ENCODE measurements around the gene CRYL1. TPM values are rescaled to one million over a fixed set of nuclear protein-coding genes. Genes with fewer than 3 reads are reported as not detected.

The CRYL1 gene
- polyA plus RNA-seq, 3 donors: 35.0 to 70.2 (median 51.4) TPM

GRCh38 chr13:20462533-20462915, 63.1 kb downstream of the CRYL1 start:
- Histone ChIP-seq H4K20me1 (ENCODE audit: insufficient read depth, low read length) (no peaks in the 10 kb centered on the region), H3K27me3 (ENCODE audit: control insufficient read depth in 2 of 2, insufficient read depth in 2 of 2, low read length in 2 of 2) (no peaks in the 10 kb centered on the region), H2AFZ (ENCODE audit: insufficient read depth, low read depth, low read length, poor library complexity, severe bottlenecking) (no peak overlapping the region), H3K4me2 (replicated peaks; ENCODE audit: extremely low read depth, low read length, poor library complexity, severe bottlenecking) (no peak overlapping the region), H3K9me3 (replicated peaks in 1 of 2; ENCODE audit: control insufficient read depth in 1 of 2, insufficient read depth in 1 of 2, low read length in 2 of 2) (no peaks in the 10 kb centered on the region), H3K4me1 (ENCODE audit: control insufficient read depth in 1 of 2, insufficient read depth in 2 of 2, low read length in 2 of 2) (no peaks in the 10 kb centered on the region), H3K79me2 (ENCODE audit: insufficient read depth, low read length) (no peaks in the 10 kb centered on the region), H3K27ac (ENCODE audit: low read depth in 1 of 2, low read length in 2 of 2) (no peak overlapping the region), H3K36me3 (replicated peaks in 1 of 2; ENCODE audit: control insufficient read depth in 1 of 2, insufficient read depth in 2 of 2, low read length in 2 of 2) (no peaks in the 10 kb centered on the region), H3K4me3 (replicated peaks in 1 of 3; ENCODE audit: low read depth in 2 of 3, low read length in 3 of 3) (no peak overlapping the region), H3K9ac (ENCODE audit: insufficient read depth, low read length, poor library complexity, severe bottlenecking) (no peak overlapping the region)
- H3K9me3 Mint-ChIP-seq: peaks cover 0 to 2% (median 0%) of the 10 kb centered on the region in 7 donors
- no peak overlapping the region for H3K4me3 Mint-ChIP-seq
- H3K36me3 Mint-ChIP-seq: peaks cover 2 to 3% of the 10 kb centered on the region in 2 donors
- no peak for TF ChIP-seq CTCF (IDR thresholded peaks at IDR 0.05)
- no peak overlapping the region for H3K27ac Mint-ChIP-seq
- DNase-seq: no peak
- peaks cover 3% of the 10 kb centered on the region for H3K4me1 Mint-ChIP-seq
- 100% methylated on average over 4 of the region's 6 CpGs for WGBS (ENCODE audit: insufficient coverage)
- intact Hi-C loops (cut with micrococcal nuclease): no loop called here
- peaks cover 0 to 2% (median 1%) of the 10 kb centered on the region in 3 donors for H3K27me3 Mint-ChIP-seq (ENCODE audit: low read depth in 3 of 3)

DNA sequence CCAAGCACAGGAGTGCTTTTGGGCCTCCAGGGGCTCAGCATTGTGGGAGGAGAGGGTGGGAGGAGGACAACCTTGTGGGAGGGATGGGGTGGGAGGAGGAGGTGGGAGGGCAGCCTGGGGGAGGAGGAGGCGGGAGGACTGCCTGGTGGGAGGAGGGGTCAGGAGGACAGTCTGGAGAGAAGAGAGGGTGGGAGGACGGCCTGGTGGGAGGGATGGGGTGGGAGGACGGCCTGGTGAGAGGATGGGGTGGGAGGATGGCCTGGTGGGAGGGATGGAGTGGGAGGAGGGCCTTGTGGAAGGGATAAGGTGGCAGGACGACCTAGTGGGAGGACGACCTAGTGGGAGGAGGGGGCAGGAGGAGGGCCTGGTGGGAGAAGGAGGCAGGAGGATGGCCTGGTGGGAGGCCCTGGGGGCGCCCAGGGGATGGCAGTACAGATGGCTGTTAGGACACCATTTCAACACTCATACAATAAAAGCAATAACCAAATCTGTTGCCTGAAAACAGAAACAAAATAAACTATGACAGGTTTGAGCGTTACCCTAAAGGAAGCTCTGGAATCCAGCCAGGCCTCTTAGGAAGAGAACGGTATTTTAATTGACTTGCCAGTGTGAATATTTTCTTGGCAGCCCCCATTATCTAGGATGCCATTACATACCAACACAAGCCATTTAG, 63.7 kb downstream of the CRYL1 start:
- Mint-ChIP-seq H3K4me3 (no peak overlapping the region), H3K9me3 (peaks cover 0 to 2% (median 0%) of the 10 kb centered on the region in 7 donors), H3K36me3 (peaks cover 0 to 3% of the 10 kb centered on the region in 2 donors), H3K27me3 (ENCODE audit: low read depth in 3 of 3) (peaks cover 0 to 2% (median 1%) of the 10 kb centered on the region in 3 donors), H3K4me1 (peaks cover 3% of the 10 kb centered on the region), H3K27ac (no peak overlapping the region)
- Histone ChIP-seq H3K4me3 (replicated peaks in 1 of 3; ENCODE audit: low read depth in 2 of 3, low read length in 3 of 3) (no peak overlapping the region), H3K27me3 (ENCODE audit: control insufficient read depth in 2 of 2, insufficient read depth in 2 of 2, low read length in 2 of 2) (no peaks in the 10 kb centered on the region), H4K20me1 (ENCODE audit: insufficient read depth, low read length) (no peaks in the 10 kb centered on the region), H3K9ac (ENCODE audit: insufficient read depth, low read length, poor library complexity, severe bottlenecking) (no peak overlapping the region), H3K79me2 (ENCODE audit: insufficient read depth, low read length) (no peaks in the 10 kb centered on the region), H3K27ac (ENCODE audit: low read depth in 1 of 2, low read length in 2 of 2) (no peak overlapping the region), H3K9me3 (replicated peaks in 1 of 2; ENCODE audit: control insufficient read depth in 1 of 2, insufficient read depth in 1 of 2, low read length in 2 of 2) (no peaks in the 10 kb centered on the region), H3K36me3 (replicated peaks in 1 of 2; ENCODE audit: control insufficient read depth in 1 of 2, insufficient read depth in 2 of 2, low read length in 2 of 2) (no peaks in the 10 kb centered on the region), H2AFZ (ENCODE audit: insufficient read depth, low read depth, low read length, poor library complexity, severe bottlenecking) (no peak overlapping the region), H3K4me1 (ENCODE audit: control insufficient read depth in 1 of 2, insufficient read depth in 2 of 2, low read length in 2 of 2) (no peaks in the 10 kb centered on the region), H3K4me2 (replicated peaks; ENCODE audit: extremely low read depth, low read length, poor library complexity, severe bottlenecking) (no peak overlapping the region)
- no peak for DNase-seq
- no peak for TF ChIP-seq CTCF (IDR thresholded peaks at IDR 0.05)
- WGBS (ENCODE audit: insufficient coverage): 80% methylated on average over 2 of the region's 8 CpGs
- intact Hi-C loops (cut with micrococcal nuclease): no loop called here
